ENCODE data around the gene FAM32A. TPM values are rescaled to one million over a fixed set of nuclear protein-coding genes. Genes with fewer than 3 reads are reported as not detected.

Gene FAM32A
- total RNA-seq, 1 donor, result 109 TPM

DNA sequence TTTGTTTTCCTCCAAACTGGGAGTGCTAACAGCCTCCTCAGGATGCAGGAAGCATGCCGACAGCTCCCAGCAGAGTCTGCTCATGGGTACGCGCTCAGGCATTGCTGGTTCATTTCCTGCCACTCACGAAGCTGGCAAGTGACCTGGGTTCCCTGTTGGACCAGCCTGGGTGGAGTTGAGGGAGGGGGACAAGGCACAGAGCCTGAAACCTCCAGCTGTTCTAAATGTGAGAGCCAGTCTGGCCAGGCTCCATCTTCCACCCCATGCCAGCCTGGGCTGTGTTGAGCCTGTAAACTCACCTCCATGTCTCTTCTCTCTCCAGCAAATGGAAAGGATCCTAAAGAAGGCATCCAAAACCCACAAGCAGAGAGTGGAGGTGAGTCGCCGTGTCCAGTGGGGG, 5.0 kb downstream of the FAM32A start:
- Histone ChIP-seq H3K4me2 (ENCODE audit: insufficient read depth, low read length) (no peak overlapping the region), H3K4me1 (ENCODE audit: insufficient read depth, low read length) (peaks cover 11% of the 10 kb centered on the region), H3K9me3 (ENCODE audit: low read depth, low read length) (no peaks in the 10 kb centered on the region), H2AFZ (ENCODE audit: low read length) (no peak overlapping the region), H4K20me1 (ENCODE audit: insufficient read depth, low read length) (peaks cover 20% of the 10 kb centered on the region), H3K4me3 (ENCODE audit: insufficient read depth, low read length) (no peak overlapping the region), H3K36me3 (ENCODE audit: insufficient read depth, low read length) (peaks cover 43% of the 10 kb centered on the region), H3K27me3 (ENCODE audit: insufficient read depth, low read length) (no peaks in the 10 kb centered on the region), H3K79me2 (ENCODE audit: insufficient read depth, low read length) (peaks cover 43% of the 10 kb centered on the region), H3K27ac (ENCODE audit: low read depth, low read length) (no peak overlapping the region)
- no peak for DNase-seq (ENCODE audit: insufficient read length, low spot score, missing footprints)
- TF ChIP-seq, protein P1, sequence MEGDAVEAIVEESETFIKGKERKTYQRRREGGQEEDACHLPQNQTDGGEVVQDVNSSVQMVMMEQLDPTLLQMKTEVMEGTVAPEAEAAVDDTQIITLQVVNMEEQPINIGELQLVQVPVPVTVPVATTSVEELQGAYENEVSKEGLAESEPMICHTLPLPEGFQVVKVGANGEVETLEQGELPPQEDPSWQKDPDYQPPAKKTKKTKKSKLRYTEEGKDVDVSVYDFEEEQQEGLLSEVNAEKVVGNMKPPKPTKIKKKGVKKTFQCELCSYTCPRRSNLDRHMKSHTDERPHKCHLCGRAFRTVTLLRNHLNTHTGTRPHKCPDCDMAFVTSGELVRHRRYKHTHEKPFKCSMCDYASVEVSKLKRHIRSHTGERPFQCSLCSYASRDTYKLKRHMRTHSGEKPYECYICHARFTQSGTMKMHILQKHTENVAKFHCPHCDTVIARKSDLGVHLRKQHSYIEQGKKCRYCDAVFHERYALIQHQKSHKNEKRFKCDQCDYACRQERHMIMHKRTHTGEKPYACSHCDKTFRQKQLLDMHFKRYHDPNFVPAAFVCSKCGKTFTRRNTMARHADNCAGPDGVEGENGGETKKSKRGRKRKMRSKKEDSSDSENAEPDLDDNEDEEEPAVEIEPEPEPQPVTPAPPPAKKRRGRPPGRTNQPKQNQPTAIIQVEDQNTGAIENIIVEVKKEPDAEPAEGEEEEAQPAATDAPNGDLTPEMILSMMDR (IDR thresholded peaks at IDR 0.05; ENCODE audit: extremely low read depth, low read depth, low read length), result no peak

DNA sequence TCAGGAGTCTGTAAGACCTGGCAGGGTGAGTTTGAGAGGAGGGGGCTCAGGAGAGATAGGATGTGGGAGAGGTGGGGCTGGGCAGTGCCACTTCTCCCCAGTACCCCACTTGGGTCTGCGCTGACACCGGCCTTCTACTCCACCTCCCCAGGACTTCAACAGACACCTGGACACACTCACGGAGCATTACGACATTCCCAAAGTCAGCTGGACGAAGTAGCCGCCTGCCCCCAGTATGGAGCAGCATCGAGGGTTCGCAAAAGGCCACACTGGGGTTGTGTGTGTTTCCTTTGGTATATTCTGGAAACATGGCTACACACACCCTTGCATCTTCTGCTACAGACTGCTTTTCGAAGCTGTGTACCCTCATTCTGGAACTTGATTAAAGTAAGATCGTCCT, 5.5 kb downstream of the FAM32A start:
- Histone ChIP-seq H3K27me3 (ENCODE audit: insufficient read depth, low read length) (no peaks in the 10 kb centered on the region), H3K27ac (ENCODE audit: low read depth, low read length) (no peak overlapping the region), H3K9me3 (ENCODE audit: low read depth, low read length) (no peaks in the 10 kb centered on the region), H3K79me2 (ENCODE audit: insufficient read depth, low read length) (peaks cover 38% of the 10 kb centered on the region), H2AFZ (ENCODE audit: low read length) (no peak overlapping the region), H3K4me3 (ENCODE audit: insufficient read depth, low read length) (no peak overlapping the region), H4K20me1 (ENCODE audit: insufficient read depth, low read length) (peaks cover 20% of the 10 kb centered on the region), H3K4me1 (ENCODE audit: insufficient read depth, low read length) (peaks cover 14% of the 10 kb centered on the region), H3K36me3 (ENCODE audit: insufficient read depth, low read length) (peaks cover 43% of the 10 kb centered on the region), H3K4me2 (ENCODE audit: insufficient read depth, low read length) (no peak overlapping the region)
- TF ChIP-seq, protein P1 (IDR thresholded peaks at IDR 0.05; ENCODE audit: extremely low read depth, low read depth, low read length), result no peak
- peak; percentile 31 for DNase-seq (ENCODE audit: insufficient read length, low spot score, missing footprints)

DNA sequence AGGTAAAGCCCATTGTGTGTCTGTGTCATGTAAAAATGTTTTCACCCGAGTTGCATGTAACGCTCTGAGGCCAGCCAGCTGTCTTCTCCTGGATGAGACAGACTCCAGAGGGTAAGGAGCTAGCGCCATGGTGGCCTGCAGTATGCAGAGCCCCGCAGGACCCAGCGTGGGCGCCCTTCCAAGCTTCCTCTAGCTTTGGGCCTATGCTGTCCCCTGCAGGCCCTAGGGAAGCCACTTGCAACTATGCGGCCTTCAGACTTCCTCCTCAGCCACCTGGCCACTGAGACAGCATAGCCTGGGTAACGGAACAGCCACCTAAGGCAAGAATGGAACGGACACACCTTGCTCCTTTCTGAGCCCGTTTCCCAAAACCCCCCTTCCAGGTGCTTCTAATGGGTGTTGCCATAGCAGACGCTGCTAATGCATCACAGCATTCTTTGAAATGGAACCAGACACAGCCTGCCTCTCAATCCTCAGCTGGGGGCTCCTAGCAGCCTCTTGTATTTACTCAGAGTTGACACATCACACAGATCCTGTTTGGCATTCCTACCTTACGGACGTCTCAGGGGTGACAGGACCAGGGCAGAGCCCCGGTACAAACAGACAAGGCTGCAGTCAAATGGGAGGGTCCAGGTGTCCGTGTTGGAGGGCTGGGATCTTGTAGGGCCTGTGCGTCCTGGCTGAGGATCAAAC, 6.2 kb downstream of the FAM32A start:
- Histone ChIP-seq H4K20me1 (ENCODE audit: insufficient read depth, low read length) (peaks cover 16% of the 10 kb centered on the region), H3K4me3 (ENCODE audit: insufficient read depth, low read length) (no peak overlapping the region), H2AFZ (ENCODE audit: low read length) (no peak overlapping the region), H3K9me3 (ENCODE audit: low read depth, low read length) (no peaks in the 10 kb centered on the region), H3K36me3 (ENCODE audit: insufficient read depth, low read length) (peaks cover 43% of the 10 kb centered on the region), H3K79me2 (ENCODE audit: insufficient read depth, low read length) (peaks cover 31% of the 10 kb centered on the region), H3K4me2 (ENCODE audit: insufficient read depth, low read length) (no peak overlapping the region), H3K4me1 (ENCODE audit: insufficient read depth, low read length) (peaks cover 16% of the 10 kb centered on the region), H3K27me3 (ENCODE audit: insufficient read depth, low read length) (no peaks in the 10 kb centered on the region), H3K27ac (ENCODE audit: low read depth, low read length) (no peak overlapping the region)
- DNase-seq (ENCODE audit: insufficient read length, low spot score, missing footprints), result peak; percentile 23
- TF ChIP-seq, protein P1 (IDR thresholded peaks at IDR 0.05; ENCODE audit: extremely low read depth, low read depth, low read length), result no peak

DNA sequence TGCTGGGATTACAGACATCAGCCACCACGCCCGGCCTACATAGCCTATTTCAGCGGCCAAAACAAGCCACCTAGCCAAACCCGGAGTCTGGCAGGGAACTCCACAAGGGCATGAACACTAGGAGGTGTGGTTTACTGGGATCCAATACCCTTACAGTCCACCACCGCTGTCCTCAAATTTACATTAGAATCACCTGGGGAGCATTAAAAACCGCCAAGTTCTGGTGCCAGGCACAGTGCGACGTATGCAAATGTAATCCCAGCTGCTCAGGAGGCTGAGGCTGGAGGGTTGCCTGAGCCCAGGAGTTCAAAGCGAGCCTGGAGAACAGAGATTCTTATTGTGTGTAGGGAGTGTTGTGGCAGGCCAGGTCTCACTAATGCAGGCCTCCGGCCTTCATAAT, 8.3 kb downstream of the FAM32A start:
- H3K27me3 ChIP-seq (ENCODE audit: insufficient read depth, low read length), result no peaks in the 10 kb centered on the region
- H4K20me1 ChIP-seq (ENCODE audit: insufficient read depth, low read length), result peaks cover 12% of the 10 kb centered on the region
- H3K79me2 ChIP-seq (ENCODE audit: insufficient read depth, low read length), result peaks cover 19% of the 10 kb centered on the region
- H3K4me2 ChIP-seq (ENCODE audit: insufficient read depth, low read length), result no peak overlapping the region
- H3K36me3 ChIP-seq (ENCODE audit: insufficient read depth, low read length), result peaks cover 36% of the 10 kb centered on the region
- H3K4me1 ChIP-seq (ENCODE audit: insufficient read depth, low read length), result peaks cover 23% of the 10 kb centered on the region
- H3K4me3 ChIP-seq (ENCODE audit: insufficient read depth, low read length), result no peak overlapping the region
- H2AFZ ChIP-seq (ENCODE audit: low read length), result no peak overlapping the region
- DNase-seq (ENCODE audit: insufficient read length, low spot score, missing footprints), result no peak
- H3K9me3 ChIP-seq (ENCODE audit: low read depth, low read length), result no peaks in the 10 kb centered on the region
- TF ChIP-seq, protein P1 (IDR thresholded peaks at IDR 0.05; ENCODE audit: extremely low read depth, low read depth, low read length), result no peak
- no peak overlapping the region for H3K27ac ChIP-seq (ENCODE audit: low read depth, low read length)
